Activated CD8-positive, alpha-beta memory T cell treated with anti-CD3 and anti-CD28 coated beads for 4 hours (primary cell): ENCODE data around the gene SERPINB1.
"Not testable (repeated sequence)": the region's sequence is repeated elsewhere in the genome, so short reads cannot be mapped to it uniquely, and the experiment has no call there.

Experiments
- DNase-seq, 2 donors: peaks; one replicate each; pipeline ENCODE4 v3.0.0-alpha.2; 2020; ENCODE audit warnings: low read depth in 2 of 2

SERPINB1 gene

GRCh38 chr6:2841264-2842138 lies at the start of gene SERPINB1:
TSS of gene SERPINB1 (minus strand) at chr6:2841863. CDS start at chr6:2840586, 1,277 bp downstream.
- DNase-seq, result peak; percentile 55 to 65

- DNase-seq, result no peak
These were observed 49.5 kb upstream of the SERPINB1 start for GRCh38 chr6:2890976-2891767.

- no peak for DNase-seq
These were observed 44.5 kb upstream of the SERPINB1 start for GRCh38 chr6:2885967-2886735.

- DNase-seq, result no peak
These were observed 43.1 kb upstream of the SERPINB1 start for GRCh38 chr6:2884804-2885203.

GRCh38 chr6:2883673-2884072 lies 42.0 kb upstream of the SERPINB1 start:
- no peak for DNase-seq

- DNase-seq, result no peak
These were observed 39.8 kb upstream of the SERPINB1 start for GRCh38 chr6:2881423-2881822.

GRCh38 chr6:2880156-2880555 lies 38.5 kb upstream of the SERPINB1 start:
- DNase-seq, result not testable (repeated sequence)

- no peak for DNase-seq
These were observed 36.3 kb upstream of the SERPINB1 start for GRCh38 chr6:2877960-2878359.

GRCh38 chr6:2877057-2877882 lies 35.6 kb upstream of the SERPINB1 start:
- DNase-seq, result no peak

GRCh38 chr6:2876210-2877056 lies 34.8 kb upstream of the SERPINB1 start:
- DNase-seq, result no peak

- peak in 1 of 2 donors; percentile 37 for DNase-seq
These were observed 33.9 kb upstream of the SERPINB1 start for GRCh38 chr6:2875359-2876191.

- no peak for DNase-seq
These were observed 32.0 kb upstream of the SERPINB1 start for GRCh38 chr6:2873643-2874042.

- no peak for DNase-seq
These were observed 31.0 kb upstream of the SERPINB1 start for GRCh38 chr6:2872423-2873358.

GRCh38 chr6:2871953-2872352 lies 30.3 kb upstream of the SERPINB1 start:
- no peak for DNase-seq

GRCh38 chr6:2871102-2871501 lies 29.4 kb upstream of the SERPINB1 start:
- no peak for DNase-seq

- DNase-seq, result no peak
These were observed 28.5 kb upstream of the SERPINB1 start for GRCh38 chr6:2870046-2870636.

- no peak for DNase-seq
These were observed 27.0 kb upstream of the SERPINB1 start for GRCh38 chr6:2868637-2869036.
